Lung (tissue), 12 donors: Measurements from ENCODE around the gene GTF2H4. TPM values are rescaled to one million over a fixed set of nuclear protein-coding genes. Genes with fewer than 3 reads are reported as not detected.

Experiments
- ATAC-seq: fragments of 200-7000 bp; cut with Tn5 transposase; one replicate; pipeline ENCODE4 v1.9.1; 2020; ENCODE audit warnings: moderate number of reproducible peaks; ENCODE audit not compliant: insufficient read depth, low FRiP score
- DNase-seq, 3 donors: peaks; one replicate each; pipeline ENCODE4 v3.0.0-alpha.2; 2013 to 2017
- H3K27ac ChIP-seq, 2 donors: one replicate each; pipeline ENCODE4 v1.5.1; 2013; ENCODE audit warnings: mild to moderate bottlenecking in 2 of 2, moderate library complexity in 2 of 2, control low read depth in 1 of 2, inconsistent platforms in 1 of 2, low read depth in 1 of 2, low read length in 1 of 2
- H3K27me3 ChIP-seq, 3 donors: one replicate each; pipeline ENCODE4 v1.5.1; 2013; ENCODE audit warnings: low read length in 2 of 3; ENCODE audit not compliant: control insufficient read depth in 3 of 3, insufficient read depth in 3 of 3
- H3K36me3 ChIP-seq, 4 donors: one replicate each; pipeline ENCODE4 v1.5.1; 2013; ENCODE audit warnings: low read length in 4 of 4, mild to moderate bottlenecking in 1 of 4, moderate library complexity in 1 of 4; ENCODE audit not compliant: control insufficient read depth in 4 of 4, insufficient read depth in 4 of 4
- H3K4me1 ChIP-seq, 5 donors: one replicate each; pipeline ENCODE4 v1.5.1; 2013; ENCODE audit warnings: low read length in 5 of 5, mild to moderate bottlenecking in 2 of 5, moderate library complexity in 1 of 5; ENCODE audit not compliant: control insufficient read depth in 5 of 5, insufficient read depth in 5 of 5
- H3K4me3 ChIP-seq: one replicate; pipeline ENCODE4 v1.5.1; 2013; ENCODE audit warnings: mild to moderate bottlenecking, control low read depth, moderate library complexity
- H3K9ac ChIP-seq, 2 donors: one replicate each; pipeline ENCODE4 v1.5.1; 2013; ENCODE audit warnings: low read length in 2 of 2, control low read depth in 1 of 2; ENCODE audit not compliant: insufficient read depth in 1 of 2
- H3K9me3 ChIP-seq, 4 donors: one replicate each; pipeline ENCODE4 v1.5.1; 2013; ENCODE audit warnings: low read length in 3 of 4, mild to moderate bottlenecking in 1 of 4, moderate library complexity in 1 of 4; ENCODE audit not compliant: control insufficient read depth in 4 of 4, insufficient read depth in 3 of 4
- WGBS, 2 donors: extraction: QIAGEN DNeasy Blood & Tissue Kit; methylation state at CpG; one replicate each; pipeline ENCODE4 v1.1.7; 2013; 5-methylcytosine and 5-hydroxymethylcytosine counted together
- polyA plus RNA-seq, 2 donors: library from polyadenylated mRNA; stranded (reverse); fragments of 200-250 nt; gene quantifications; one replicate each; pipeline ENCODE4 v1.2.1, GENCODE V29; 2013
- total RNA-seq, 2 donors: library from RNA; depleted of rRNA in 1 of 2; stranded (reverse); fragments of >200 nt in 1 of 2; gene quantifications; one replicate each; pipeline ENCODE4 v1.2.1, GENCODE V29; 2014 to 2021
- TF ChIP-seq, protein P1 (sequence below): IDR thresholded peaks from 2 replicates; pipeline ENCODE4 v1.5.1; 2012; ENCODE audit warnings: mild to moderate bottlenecking; ENCODE audit errors: control extremely low read depth, extremely low read depth
- donor health status: control.
- donor health status: control.
- donor health status: Bipolar disorder and iron deficiency.
- donor health status: healthy.
- donor health status: DM: yes; HTN: yes; CAD: no.

The GTF2H4 gene
- total and polyA plus RNA-seq, 4 donors: 25.3 to 37.2 (median 31.1) TPM

DNA sequence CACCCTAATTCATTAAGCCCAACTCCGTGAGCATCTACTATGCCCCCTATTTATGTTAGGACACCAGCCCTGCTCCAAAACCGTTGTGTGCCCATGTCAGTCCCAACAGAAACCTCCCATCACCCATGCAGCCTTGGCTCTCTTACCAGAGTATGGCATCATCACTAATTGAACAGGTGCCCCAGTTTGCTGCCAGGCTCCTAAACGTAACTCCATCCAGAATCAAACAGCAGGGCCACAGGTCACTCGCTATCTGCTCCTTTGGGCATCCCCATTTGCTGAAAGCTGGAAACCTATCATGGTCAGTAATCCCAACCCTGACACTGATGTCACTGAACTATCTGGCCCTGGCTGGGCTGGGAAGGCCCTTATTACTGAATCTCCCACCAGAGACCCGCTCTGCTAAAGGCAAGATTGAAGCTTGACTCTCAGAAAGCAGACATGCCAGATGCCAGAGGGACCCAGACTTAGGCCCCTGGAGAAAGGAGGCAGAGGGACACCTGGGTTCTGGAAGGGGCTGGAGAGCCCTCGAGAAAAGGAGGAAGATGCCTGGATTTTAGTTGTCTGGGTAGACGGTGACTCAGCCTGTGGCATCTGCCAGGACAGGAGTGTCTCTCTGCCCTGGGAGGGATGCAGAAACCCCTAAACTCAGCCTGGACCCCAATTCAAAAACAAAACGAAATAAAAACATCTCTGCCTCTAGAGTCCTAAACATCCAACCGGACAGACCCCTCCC, 46.8 kb downstream of the GTF2H4 start:
- H3K4me1 ChIP-seq: peaks cover 0 to 12% (median 0%) of the 10 kb centered on the region in 5 donors
- peak overlapping the region; percentile 44 to 63 for H3K9ac ChIP-seq
- peaks cover 0 to 4% (median 0%) of the 10 kb centered on the region in 4 donors for H3K9me3 ChIP-seq
- DNase-seq (no peak), ATAC-seq (no peak)
- 62 to 63% methylated on average over 9 of the region's 9 CpGs for WGBS, 2 donors
- no peak overlapping the region for H3K4me3 ChIP-seq
- peaks cover 0 to 8% (median 0%) of the 10 kb centered on the region in 3 donors for H3K27me3 ChIP-seq
- TF ChIP-seq, protein P1, sequence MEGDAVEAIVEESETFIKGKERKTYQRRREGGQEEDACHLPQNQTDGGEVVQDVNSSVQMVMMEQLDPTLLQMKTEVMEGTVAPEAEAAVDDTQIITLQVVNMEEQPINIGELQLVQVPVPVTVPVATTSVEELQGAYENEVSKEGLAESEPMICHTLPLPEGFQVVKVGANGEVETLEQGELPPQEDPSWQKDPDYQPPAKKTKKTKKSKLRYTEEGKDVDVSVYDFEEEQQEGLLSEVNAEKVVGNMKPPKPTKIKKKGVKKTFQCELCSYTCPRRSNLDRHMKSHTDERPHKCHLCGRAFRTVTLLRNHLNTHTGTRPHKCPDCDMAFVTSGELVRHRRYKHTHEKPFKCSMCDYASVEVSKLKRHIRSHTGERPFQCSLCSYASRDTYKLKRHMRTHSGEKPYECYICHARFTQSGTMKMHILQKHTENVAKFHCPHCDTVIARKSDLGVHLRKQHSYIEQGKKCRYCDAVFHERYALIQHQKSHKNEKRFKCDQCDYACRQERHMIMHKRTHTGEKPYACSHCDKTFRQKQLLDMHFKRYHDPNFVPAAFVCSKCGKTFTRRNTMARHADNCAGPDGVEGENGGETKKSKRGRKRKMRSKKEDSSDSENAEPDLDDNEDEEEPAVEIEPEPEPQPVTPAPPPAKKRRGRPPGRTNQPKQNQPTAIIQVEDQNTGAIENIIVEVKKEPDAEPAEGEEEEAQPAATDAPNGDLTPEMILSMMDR: no peak
- H3K27ac ChIP-seq: peak overlapping the region in 1 of 2 donors; percentile 81
- no peaks in the 10 kb centered on the region for H3K36me3 ChIP-seq

DNA sequence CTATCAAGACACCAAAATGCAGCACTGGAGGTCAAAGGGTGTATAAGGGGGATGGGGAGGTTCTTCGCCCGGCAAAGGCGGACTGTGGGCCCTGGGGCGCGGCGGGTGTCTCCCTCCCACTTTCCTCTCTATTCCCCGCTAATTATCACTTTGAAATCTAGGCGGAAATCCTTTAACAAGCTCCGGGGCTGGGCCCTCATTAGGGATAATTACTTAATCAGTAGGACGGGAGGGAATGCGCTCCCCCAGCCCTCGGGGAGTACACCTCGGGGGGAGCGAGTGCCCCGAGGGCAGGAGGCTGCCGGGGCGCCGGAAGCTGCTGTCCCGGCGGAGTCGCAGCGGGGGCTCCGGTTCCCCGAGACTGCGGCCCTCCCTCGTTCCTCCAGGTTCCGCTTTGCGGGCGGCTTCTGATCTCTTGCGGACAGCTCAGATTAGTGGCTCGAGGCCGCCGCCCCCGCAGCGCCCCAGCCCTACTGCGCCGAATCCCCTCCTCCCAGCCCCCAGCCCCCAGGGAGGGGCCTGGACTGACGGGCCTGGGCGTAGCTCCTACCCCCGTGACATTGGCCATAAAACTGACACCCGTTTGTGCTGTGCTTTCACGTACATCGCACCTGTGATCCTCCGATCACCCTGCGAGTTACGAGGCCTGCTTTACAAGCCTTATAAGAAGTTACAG, 47.5 kb downstream of the GTF2H4 start:
- peak overlapping the region in 1 of 2 donors; percentile 81 for H3K27ac ChIP-seq

DNA sequence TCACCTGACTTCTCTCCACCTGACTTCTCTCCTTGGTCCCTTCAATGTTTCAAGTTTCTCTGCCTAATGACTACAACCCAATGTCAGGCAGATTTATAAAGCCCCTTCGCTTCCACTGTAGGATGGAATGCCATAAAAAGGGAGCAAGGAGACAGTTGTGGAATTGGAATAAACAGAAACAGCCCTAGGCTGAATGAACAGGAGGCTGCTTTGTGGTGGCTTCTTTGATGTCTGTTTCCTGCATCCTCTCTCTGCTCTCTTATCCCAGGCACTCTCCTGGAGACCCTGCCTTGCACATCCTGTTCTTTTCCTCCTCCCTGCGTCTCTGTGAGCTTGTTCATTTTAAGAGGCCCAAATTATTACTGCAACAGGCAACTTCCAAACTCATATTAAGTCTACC, 49.7 kb downstream of the GTF2H4 start:
- H3K27me3 ChIP-seq: peaks cover 0 to 7% (median 2%) of the 10 kb centered on the region in 3 donors
- H3K27ac ChIP-seq: no peak overlapping the region
- peaks cover 0 to 12% (median 0%) of the 10 kb centered on the region in 5 donors for H3K4me1 ChIP-seq
- no peak for ATAC-seq
- 69% methylated on average over 2 of the region's 2 CpGs for WGBS, 2 donors
- no peaks in the 10 kb centered on the region for H3K36me3 ChIP-seq
- H3K9me3 ChIP-seq: no peaks in the 10 kb centered on the region
- no peak overlapping the region for H3K9ac ChIP-seq
- H3K4me3 ChIP-seq: no peak overlapping the region
- TF ChIP-seq, protein P1: no peak
- no peak for DNase-seq

More for the DNA sequence above, 47.5 kb downstream of the GTF2H4 start:
- Histone ChIP-seq H3K9ac (peak overlapping the region; percentile 44 to 63), H3K4me3 (peak overlapping the region; percentile 27), H3K9me3 (peaks cover 0 to 4% (median 0%) of the 10 kb centered on the region in 4 donors), H3K27me3 (peaks cover 0 to 8% (median 2%) of the 10 kb centered on the region in 3 donors), H3K36me3 (no peaks in the 10 kb centered on the region), H3K4me1 (peaks cover 0 to 12% (median 0%) of the 10 kb centered on the region in 5 donors)
- WGBS, 2 donors: 2% methylated on average over 46 of the region's 46 CpGs
- peak; percentile 87 for ATAC-seq
- TF ChIP-seq, protein P1: no peak
- DNase-seq: peak; percentile 63 to 73 (median 69)
